Stimulated activated CD4-positive, alpha-beta T cell treated with anti-CD3 and anti-CD28 coated beads, Interleukin-15, amount 100 ng/mL, for 48 hours (primary cell): ENCODE data around the gene ZDHHC14.
"Not testable (repeated sequence)": the region's sequence is repeated elsewhere in the genome, so short reads cannot be mapped to it uniquely, and the experiment has no call there.

Source experiments
- DNase-seq, 2 donors: peaks; one replicate each; pipeline ENCODE4 v3.0.0-alpha.2; 2020; ENCODE audit warnings: low read depth in 2 of 2

ZDHHC14 gene

DNA sequence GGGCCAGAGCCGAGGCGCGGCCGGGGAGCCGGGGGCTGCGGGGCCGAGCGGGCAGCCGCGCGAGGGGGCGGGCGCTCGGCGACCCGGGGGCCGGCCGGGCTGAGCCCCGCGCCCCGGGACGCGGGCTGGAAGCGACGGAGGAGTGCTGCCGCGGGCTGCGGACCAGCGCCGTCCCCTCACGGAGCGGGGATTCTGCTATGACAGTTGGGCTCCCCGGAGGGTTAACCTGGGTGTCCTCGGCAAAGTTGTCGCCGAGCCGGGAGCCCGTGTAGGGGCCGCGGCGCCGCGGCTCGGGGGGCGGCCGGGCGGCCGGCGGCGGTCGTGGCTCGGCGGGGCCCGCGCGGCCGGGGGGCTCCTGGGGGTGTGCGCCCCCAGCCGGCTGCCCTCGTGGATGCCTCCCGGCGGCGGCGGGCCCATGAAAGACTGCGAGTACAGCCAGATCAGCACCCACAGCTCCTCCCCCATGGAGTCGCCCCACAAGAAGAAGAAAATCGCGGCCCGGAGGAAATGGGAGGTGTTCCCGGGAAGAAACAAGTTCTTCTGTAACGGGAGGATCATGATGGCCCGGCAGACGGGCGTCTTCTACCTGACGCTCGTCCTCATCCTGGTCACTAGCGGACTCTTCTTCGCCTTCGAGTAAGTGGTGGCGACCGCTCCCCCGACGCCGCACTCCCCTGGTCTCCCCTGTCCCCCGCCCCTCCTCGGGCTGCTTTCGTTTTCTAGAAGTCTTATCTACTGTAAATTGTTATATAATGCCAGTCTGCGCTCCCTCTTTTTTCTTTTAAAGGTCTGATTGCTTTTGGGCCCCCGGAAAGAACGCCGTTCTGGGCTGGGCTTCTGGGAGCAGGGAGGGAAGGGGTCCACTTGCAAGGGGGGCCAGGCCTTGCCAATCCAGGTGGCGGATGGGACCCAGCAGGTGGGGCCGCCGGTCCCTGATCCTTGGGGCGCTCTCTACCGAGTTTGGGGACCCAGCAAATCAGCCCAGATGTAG, 936 bp downstream of the ZDHHC14 start:
- peak in 1 of 2 donors; percentile 38 for DNase-seq

DNA sequence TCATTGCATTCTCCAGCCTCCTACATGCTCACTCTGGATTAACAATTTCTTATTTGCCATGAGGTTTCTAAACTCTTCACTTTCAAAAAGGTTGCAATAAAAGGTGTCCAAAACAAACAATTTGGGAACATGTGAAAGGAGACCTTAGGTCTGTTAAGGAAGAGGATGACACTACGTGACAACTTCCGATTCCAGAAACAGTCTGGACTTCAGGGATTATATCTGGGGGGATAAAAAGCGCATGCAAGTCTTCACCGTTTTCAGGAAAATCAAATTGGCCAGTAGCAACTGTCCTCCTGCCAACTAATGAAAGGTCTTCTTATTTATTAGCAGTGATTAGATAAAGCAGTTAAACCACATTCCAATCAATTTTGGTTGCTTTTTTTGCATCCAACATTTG, 1.8 kb downstream of the ZDHHC14 start:
- no peak for DNase-seq

DNA sequence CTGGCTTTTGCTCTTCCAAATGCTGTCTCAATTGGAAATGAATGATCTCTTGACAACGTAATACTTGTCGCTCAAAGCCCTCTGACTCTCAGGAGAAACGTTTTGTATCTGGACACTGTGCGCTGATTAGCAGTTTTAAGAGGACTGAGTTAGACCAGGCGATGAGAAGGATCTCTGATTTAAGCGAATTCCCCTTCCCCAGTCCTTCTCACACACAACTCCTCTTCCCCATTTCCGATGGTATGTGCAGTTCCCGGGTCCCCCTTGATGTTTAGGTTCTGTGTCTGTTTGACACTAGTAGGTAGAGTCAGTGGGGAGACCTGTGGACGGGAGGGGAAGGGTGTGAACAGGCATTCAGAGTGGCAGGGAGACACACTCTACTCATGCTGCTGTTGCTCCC, 2.5 kb downstream of the ZDHHC14 start:
- DNase-seq, result no peak

DNA sequence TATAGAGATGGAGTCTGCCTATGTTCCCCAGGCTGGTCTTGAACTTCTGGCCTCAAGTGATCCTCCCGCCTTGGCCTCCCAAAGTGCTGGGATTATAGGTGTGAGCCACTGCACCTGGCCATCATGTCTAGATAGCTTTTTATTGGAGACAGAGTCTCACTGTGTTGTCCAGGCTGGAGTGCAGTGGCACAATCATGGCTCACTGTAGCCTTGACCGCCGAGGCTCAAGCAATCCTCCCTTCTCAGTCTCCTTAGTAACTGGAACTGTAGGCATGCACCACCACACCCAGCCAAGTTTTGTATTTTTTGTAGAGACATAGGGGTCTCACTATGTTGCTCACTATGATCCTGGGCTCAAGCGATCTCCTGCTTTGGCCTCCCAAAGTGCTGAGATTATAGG, 4.0 kb downstream of the ZDHHC14 start:
- not testable (repeated sequence) for DNase-seq

DNA sequence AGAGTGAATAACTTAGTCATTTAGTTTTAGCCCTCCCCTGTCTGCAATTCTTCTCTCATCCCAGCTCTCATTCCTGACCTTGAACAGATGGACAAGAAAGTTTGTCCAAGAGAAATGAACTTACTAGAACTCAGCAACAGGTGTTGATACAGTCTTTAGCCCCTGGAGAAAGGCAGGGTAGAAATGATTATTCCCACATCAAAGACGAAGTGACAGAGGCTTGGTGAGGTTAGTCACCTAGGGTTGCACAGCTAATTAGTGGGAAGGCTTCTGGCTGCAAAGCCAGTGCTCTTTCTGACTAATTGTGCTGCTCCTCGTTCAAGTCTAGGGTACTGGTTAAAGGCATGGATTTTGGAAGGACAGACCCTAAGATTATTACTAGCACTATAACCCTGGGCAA, 4.5 kb downstream of the ZDHHC14 start:
- DNase-seq, result no peak

DNA sequence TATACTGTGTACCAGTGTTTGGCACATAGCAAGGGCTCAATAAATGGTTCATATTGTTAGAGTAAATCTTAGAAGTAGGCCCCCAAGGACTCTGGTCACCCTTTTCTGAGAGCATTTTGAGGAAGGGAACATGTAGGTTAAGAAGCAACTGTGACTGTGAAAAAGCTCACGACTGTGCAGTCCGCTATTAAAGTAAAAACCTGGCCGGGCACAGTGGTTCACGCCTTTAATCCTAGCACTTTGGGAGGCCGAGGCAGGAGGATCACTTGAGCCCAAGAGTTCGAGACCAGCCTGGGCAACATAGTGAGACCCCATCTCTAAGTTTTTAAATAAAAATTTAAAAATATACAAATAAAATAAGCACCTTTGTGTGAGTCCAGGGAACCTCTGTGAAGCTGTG, 5.0 kb downstream of the ZDHHC14 start:
- DNase-seq, result no peak

DNA sequence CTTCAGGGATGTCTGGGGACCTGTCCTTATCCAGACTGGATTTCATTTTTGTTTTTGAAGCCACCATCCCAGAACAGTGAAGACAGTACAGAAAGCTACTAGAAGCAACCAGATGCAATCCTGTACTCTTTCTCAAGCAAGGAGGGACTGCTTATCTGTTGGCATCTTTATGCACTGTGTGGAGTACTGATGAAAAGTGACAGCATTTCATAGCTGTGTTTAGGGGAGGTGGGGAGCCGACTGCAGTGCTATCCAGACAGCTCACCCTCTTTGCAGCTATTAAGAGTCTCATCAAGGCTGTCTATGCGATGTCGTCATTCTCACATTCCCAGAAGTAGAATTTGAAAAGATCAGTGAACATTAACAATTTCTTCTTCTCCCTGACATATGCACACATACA, 5.5 kb downstream of the ZDHHC14 start:
- no peak for DNase-seq

DNA sequence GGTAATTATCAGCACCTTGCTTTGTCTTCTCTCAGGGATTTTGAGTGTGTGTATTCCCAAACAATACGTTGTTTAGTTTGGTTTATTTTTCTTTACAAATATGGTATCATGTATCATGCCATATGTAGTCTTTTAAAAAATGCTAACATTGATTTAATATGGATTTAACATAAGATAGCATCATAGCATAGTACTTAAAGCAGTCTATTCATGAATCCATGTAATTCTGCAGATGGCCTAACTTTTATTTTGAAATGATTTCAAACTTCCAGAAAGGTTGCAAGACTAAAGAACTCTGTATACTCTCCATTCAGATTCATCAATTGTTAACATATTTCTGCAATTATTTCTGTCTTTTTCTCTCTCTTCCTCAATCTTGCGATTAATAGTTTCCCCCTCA, 7.9 kb downstream of the ZDHHC14 start:
- DNase-seq, result no peak

DNA sequence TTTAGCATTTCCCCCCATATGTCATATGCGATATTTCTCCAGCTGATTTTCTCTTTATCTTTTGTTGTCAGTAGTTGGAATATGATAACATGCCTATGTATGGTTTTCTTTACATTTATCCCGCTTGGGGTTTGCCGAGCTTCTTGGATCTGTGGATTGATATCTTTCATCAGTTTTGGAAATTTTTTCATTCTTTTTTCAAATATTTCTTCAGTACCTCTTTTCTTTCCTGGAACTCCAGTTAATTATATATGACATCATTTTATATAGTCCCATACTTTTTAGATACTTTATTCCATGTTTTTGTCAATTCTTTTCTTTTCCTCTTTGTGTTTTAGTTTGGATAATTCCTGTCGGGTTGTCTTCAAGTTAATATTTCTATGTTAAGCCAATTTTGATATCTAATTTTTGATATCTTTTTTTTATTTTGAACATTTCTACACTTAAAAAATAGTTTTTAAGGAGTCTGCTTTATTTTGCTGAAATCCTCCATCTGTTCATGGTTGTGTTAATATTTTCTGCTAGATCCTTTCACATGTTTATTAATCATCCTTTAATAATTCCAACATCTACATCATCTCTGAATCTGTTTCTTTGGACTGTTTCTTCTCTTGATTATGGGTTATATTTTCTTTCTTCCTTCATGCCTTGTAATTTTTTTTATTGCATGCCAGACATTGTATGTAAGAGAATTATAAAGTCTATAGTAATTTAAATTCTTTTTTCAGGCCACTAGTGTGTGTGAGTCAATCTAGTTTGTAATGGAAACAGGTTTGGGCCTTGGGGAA, 9.5 kb downstream of the ZDHHC14 start:
- no peak for DNase-seq

DNA sequence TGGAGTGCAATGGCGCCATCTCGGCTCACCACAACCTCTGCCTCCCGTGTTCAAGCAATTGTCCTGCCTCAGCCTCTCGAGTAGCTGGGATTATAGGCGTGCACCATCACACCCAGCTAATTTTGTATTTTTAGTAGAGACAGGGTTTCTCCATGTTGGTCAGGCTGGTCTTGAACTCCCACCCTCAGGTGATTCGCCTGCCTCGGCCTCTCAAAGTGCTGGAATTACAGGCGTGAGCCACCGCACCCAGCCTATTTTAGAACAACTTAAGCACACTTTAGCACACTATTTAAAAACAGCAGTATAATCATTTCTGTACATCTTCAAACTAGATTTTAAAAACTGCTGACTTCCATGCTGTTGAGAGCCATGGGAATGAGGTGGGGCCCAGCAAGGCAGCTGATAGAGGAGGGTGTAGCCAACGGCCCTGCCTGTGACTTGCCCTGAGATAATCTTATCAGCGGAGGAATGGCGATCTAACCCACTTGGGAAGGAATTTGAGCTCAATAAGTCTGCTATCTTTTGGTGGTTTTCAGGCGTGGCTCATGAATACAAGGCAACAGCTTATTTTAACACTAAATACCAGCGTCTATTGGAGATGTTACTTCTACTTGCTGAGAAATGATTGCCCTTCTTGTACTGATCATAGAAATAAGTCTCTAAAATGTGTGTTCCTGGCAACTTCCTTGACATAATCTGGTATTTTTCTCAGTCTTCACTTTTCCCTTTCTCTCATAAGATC, 12.1 kb downstream of the ZDHHC14 start:
- DNase-seq, result no peak

DNA sequence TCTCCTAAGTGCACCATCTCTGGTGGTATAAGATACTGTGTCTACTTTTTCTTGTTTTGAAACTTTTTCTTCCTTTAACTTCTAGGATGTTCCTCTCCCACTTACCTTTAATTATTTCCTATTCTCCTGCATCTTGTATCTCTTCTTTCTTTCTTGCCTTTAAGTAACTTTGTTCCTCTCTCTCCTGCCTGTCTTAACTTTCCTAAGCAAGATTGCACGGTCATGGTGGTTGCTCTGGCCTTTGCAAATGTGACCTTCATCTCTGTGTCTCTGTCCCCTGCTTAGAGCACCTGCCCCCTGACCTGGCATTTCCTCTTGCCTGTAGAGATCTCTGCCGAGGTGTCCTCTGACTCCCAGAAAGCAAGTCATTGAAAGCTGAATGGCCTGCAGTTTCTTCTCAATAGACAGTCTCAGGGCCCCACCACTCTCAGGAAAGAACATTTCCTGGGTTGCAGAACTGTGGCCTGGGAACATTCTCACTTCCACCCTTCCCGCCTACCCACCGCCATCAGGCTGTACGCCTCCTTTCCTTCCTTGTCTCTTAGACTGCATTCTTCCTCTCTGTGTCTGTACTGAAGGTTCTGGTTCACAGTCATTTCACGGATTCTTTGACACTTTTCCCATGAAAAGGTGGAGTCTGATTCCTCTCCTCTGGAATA, 12.8 kb downstream of the ZDHHC14 start:
- no peak for DNase-seq

DNA sequence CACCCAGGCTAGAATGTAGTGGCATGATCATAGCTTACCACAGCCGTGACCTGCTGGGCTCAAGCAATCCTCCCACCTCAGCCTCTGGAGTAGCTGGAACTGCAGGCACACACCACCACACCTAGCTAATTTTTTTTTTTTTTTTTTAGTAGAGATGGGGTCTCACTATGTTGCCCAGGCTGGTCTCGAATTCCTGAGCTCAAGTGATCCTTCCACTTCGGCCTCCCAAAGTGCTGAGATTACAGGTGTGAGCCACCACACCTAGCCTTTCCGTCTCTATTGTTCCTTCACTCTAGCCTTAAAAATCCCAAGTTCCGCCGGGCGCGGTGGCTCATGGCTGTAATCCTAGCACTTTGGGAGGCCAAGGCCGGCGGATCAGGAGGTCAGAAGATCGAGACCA, 14.2 kb downstream of the ZDHHC14 start:
- not testable (repeated sequence) for DNase-seq

DNA sequence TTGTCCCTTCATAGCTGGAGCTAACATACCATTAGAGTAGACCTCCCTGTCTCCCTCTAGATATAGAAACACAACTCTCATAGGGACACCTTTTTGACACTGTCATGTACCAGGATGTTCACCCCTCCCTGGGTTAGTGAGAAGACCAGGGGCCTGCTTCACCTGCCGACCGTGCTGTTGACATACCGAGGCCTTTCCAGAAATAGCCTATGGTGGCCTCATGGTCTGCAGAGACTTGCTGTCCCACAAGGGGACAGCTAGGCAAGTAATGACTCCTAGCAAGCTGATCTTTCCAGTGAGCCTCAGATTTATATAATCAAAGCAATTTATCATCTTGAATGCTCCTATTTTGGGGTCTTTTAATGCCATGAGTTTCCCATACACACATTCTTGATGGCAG, 15.0 kb downstream of the ZDHHC14 start:
- no peak for DNase-seq

DNA sequence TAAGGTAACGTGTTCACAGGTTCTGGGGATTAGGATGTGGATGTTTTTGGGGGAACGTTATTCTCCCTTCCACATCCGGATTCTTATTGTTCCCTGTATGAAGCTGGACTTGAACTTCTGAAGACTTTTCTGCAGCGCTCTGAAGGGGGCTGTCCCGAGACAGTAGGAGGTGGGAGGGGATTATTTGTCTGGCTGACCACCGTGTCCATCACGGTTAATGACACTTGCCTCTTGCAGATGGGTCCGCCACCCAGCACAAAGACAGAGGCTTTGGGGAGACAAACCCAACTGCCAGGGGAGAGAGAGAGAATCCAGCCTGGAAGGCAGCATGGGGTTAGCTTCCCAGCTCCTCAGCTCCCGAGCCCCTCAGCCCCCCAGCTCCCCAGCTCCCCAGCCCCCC, 16.7 kb downstream of the ZDHHC14 start:
- no peak for DNase-seq

DNA sequence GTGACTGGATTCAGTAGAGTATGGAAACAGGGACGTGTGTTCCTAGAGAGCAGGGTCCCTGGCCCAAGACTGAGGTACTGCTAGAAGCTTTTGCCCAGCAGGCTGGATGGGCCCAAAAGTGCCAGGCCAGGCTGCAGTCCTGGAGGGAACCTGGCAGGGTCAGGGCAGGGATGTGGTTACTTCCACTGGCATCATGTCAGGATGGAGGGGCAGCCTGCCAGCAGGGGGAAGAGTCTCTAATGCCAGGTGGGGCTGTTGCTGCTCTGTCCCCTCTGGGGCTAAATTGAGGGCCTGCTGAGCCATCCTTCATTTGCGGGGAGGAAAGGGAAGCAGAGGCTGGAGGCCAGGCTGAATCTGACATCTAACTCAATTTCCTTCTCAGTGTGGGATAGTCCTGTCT, 17.2 kb downstream of the ZDHHC14 start:
- DNase-seq, result no peak

DNA sequence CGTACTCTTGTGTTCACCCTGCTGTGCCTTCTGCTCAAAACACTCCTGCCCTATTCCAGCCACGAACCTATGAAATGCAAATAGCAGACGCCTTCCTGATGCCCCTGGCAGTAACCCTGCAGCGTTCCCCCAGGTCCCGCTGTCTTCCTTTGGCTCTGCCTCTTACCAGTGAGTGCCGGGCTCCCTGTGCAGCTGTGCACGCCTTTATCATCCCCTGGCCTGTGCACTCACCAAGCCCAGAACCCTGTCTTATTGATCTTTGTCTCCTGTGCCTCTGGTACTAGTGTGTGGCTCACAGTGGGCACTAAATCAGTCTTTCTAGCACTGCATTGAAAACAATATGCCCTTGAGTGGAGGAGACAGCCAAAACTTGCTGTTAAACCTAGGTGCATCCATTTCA, 19.7 kb downstream of the ZDHHC14 start:
- DNase-seq, result no peak

DNA sequence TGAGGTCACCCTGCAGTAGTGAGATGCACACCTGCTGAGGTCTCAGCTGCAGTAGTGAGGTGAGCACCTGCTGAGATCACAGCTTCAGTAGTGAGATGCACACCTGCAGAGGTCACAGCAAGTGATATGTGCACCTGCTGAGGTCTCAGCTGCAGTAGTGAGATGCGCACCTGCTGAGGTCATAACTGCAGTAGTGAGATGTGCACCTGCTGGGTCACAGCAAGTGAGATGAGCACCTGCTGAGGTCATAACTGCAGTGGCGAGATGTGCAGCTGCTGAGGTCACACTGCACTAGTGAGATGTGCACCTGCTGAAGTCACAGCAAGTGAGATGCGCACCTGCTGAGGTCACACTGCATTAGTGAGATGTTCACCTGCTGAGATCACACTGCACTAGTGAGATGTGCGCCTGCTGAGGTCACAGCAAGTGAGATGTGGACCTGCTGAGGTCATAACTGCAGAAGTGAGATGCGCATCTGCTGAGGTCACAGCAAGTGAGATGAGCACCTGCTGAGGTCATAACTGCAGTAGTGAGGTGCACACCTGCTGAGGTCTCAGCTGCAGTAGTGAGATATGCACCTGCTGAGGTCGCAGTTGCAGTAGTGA, 20.8 kb downstream of the ZDHHC14 start:
- no peak for DNase-seq

DNA sequence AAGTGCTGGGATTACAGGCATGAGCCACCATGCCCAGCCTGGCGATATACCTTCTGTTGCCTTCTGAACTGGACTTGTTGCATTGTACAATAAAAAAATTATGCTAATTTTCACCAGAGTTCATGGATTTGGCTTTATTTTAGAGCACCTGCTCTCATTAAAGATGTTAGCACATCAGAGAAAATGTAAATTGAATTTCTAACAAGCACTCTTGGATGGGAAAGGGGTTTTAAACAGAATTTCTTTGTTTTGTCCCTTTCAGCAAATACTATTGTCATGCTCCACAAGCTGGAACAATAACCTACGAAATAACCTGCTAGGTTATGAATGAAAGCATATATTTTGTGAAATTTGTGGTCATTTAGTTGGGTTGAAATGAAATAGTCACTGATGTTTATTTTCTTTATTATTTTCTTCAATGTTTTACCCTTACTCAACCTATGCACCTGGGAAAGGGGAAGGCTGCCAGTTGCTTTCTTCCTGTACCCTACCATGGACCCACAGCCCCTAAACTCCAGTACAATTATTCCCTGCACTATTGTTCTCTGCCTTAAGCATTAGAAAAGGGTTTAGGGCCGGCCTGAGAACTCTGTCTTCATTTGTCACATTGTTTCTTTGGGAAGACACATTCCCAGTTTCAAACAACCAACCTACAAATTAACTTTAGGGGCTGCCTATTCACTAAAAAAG, 22.2 kb downstream of the ZDHHC14 start:
- DNase-seq, result no peak

DNA sequence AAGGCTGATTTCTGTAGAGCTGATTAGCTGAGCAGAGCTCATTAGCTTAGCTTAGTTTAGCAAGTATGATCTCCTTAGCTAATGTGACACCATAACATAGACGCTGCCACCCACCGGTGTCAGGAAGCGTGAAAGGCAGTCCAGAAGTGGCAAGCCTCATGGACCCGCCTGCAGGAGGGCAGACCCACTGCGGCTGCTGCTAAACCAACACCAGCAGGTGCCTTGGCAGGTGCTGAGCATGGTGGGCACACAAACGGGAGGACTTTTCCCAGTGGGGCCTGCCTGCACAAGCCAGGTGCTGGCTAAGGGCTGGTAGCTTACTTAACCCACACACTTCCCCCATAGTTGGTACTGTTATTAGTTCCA, 22.7 kb downstream of the ZDHHC14 start:
- no peak for DNase-seq

DNA sequence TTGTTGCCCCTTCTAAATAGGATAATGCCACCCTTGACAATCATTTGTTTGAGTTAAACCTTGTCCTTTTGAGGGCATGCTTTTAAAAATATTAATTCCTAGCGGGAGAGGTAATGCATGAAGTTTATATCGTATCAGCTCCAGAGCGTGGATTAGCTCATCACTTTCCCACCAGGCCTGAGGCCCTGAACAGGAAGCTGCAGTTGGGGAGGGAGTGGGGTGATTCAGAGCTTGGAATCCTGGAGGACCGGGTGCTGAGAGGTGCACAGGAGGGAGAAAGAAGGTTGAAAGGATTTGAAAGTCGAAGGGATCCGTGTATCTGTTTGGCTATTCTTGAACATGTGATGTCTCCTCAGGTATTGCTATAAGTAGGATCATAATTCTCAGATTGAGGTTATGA, 25.0 kb downstream of the ZDHHC14 start:
- DNase-seq, result no peak

DNA sequence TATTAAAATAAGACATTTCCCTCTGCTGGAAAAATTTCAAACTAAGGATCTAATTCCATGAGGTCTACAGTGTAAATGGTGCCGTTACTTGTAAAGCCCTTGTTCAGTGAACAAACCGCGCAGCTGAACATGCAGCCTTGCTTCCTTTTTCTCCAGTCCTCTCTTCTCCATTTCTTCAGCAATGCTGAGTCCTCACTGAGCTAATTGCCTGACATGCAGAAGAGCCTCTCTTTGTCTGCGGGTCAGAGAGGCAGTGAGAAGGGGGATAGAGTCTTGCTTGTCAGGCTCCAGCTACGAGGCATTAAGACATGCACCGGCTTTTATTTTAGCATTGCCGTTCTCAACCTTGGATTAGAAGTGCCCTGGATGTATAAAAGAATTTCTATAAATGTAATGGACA, 25.7 kb downstream of the ZDHHC14 start:
- no peak for DNase-seq
